ENCODE measurements around the gene ARMH2. TPM values are rescaled to one million over a fixed set of nuclear protein-coding genes. Genes with fewer than 3 reads are reported as not detected.

ARMH2 gene
- total and polyA plus RNA-seq, 2 experiments from 2014 or later: not detected

GRCh38 chr6:24824142-24824938 is 25.6 kb upstream of the ARMH2 start:
- Histone ChIP-seq H3K9me2 (ENCODE audit: insufficient read depth) (no peaks in the 10 kb centered on the region), H3K27me3 (replicated peaks; ENCODE audit: insufficient read depth) (no peaks in the 10 kb centered on the region), H3K4me2 (ENCODE audit: unreplicated experiment) (no peak overlapping the region), H3K9me3 (ENCODE audit: low read depth) (no peaks in the 10 kb centered on the region), H3F3A (ENCODE audit: insufficient read depth) (no peaks in the 10 kb centered on the region), H3K79me2 (ENCODE audit: insufficient read depth) (no peaks in the 10 kb centered on the region), H3K36me3 (ENCODE audit: low read depth) (no peaks in the 10 kb centered on the region), H4K20me1 (ENCODE audit: insufficient read depth) (no peaks in the 10 kb centered on the region), H2AFZ (no peak overlapping the region), H3K4me3 (no peak overlapping the region), H3K4me1 (ENCODE audit: insufficient read depth) (no peaks in the 10 kb centered on the region), H3K27ac (no peak overlapping the region), H3K9ac (no peak overlapping the region)
- in situ Hi-C loops (cut with MboI): no loop called here
- WGBS, 2 experiments (ENCODE audit: low coverage in 1 of 2, low lambda C conversion rate in 2 of 2, missing lambda C conversion rate in 2 of 2): 80 to 84% methylated on average over 6 of the region's 6 CpGs
- TF ChIP-seq EZH2 (IDR thresholded peaks at IDR 0.05; ENCODE audit: insufficient read depth, poor library complexity, severe bottlenecking): no peak
- TF ChIP-seq EZH2phosphoT487 (IDR thresholded peaks at IDR 0.05; ENCODE audit: insufficient read depth, low read depth): no peak
- no peak for DNase-seq

GRCh38 chr6:24823185-24823584 is 24.5 kb upstream of the ARMH2 start:
- Histone ChIP-seq H3K27me3 (replicated peaks; ENCODE audit: insufficient read depth) (no peaks in the 10 kb centered on the region), H3K9me3 (ENCODE audit: low read depth) (no peaks in the 10 kb centered on the region), H3K9ac (no peak overlapping the region), H3K4me2 (ENCODE audit: unreplicated experiment) (no peak overlapping the region), H4K20me1 (ENCODE audit: insufficient read depth) (no peaks in the 10 kb centered on the region), H3K4me1 (ENCODE audit: insufficient read depth) (no peaks in the 10 kb centered on the region), H3K79me2 (ENCODE audit: insufficient read depth) (no peaks in the 10 kb centered on the region), H2AFZ (no peak overlapping the region), H3K27ac (no peak overlapping the region), H3K36me3 (ENCODE audit: low read depth) (no peaks in the 10 kb centered on the region), H3K9me2 (ENCODE audit: insufficient read depth) (no peaks in the 10 kb centered on the region), H3K4me3 (no peak overlapping the region), H3F3A (ENCODE audit: insufficient read depth) (no peaks in the 10 kb centered on the region)
- 78 to 84% methylated on average over 2 of the region's 2 CpGs for WGBS, 2 experiments (ENCODE audit: low coverage in 1 of 2, low lambda C conversion rate in 2 of 2, missing lambda C conversion rate in 2 of 2)
- no peak for DNase-seq
- in situ Hi-C loops (cut with MboI): no loop called here
- TF ChIP-seq EZH2 (IDR thresholded peaks at IDR 0.05; ENCODE audit: insufficient read depth, poor library complexity, severe bottlenecking) (no peak), EZH2phosphoT487 (IDR thresholded peaks at IDR 0.05; ENCODE audit: insufficient read depth, low read depth) (no peak)

GRCh38 chr6:24822696-24823095 is 24.0 kb upstream of the ARMH2 start:
- Histone ChIP-seq H3K4me1 (ENCODE audit: insufficient read depth) (no peaks in the 10 kb centered on the region), H4K20me1 (ENCODE audit: insufficient read depth) (no peaks in the 10 kb centered on the region), H3F3A (ENCODE audit: insufficient read depth) (no peaks in the 10 kb centered on the region), H3K27ac (no peak overlapping the region), H3K27me3 (replicated peaks; ENCODE audit: insufficient read depth) (no peaks in the 10 kb centered on the region), H3K9me2 (ENCODE audit: insufficient read depth) (no peaks in the 10 kb centered on the region), H3K36me3 (ENCODE audit: low read depth) (no peaks in the 10 kb centered on the region), H2AFZ (no peak overlapping the region), H3K79me2 (ENCODE audit: insufficient read depth) (no peaks in the 10 kb centered on the region), H3K9me3 (ENCODE audit: low read depth) (no peaks in the 10 kb centered on the region), H3K4me2 (ENCODE audit: unreplicated experiment) (no peak overlapping the region), H3K9ac (no peak overlapping the region), H3K4me3 (no peak overlapping the region)
- TF ChIP-seq EZH2phosphoT487 (IDR thresholded peaks at IDR 0.05; ENCODE audit: insufficient read depth, low read depth) (no peak), EZH2 (IDR thresholded peaks at IDR 0.05; ENCODE audit: insufficient read depth, poor library complexity, severe bottlenecking) (no peak)
- DNase-seq: peak; percentile 56
- in situ Hi-C loops (cut with MboI): no loop called here
- WGBS, 2 experiments (ENCODE audit: low coverage in 1 of 2, low lambda C conversion rate in 2 of 2, missing lambda C conversion rate in 2 of 2): 86 to 96% methylated on average over 6 of the region's 6 CpGs

GRCh38 chr6:24821860-24822444 is 23.2 kb upstream of the ARMH2 start:
- Histone ChIP-seq H2AFZ (no peak overlapping the region), H3K9me2 (ENCODE audit: insufficient read depth) (no peaks in the 10 kb centered on the region), H3K36me3 (ENCODE audit: low read depth) (no peaks in the 10 kb centered on the region), H4K20me1 (ENCODE audit: insufficient read depth) (no peaks in the 10 kb centered on the region), H3K9me3 (ENCODE audit: low read depth) (no peaks in the 10 kb centered on the region), H3K4me1 (ENCODE audit: insufficient read depth) (no peaks in the 10 kb centered on the region), H3K27ac (no peak overlapping the region), H3K79me2 (ENCODE audit: insufficient read depth) (no peaks in the 10 kb centered on the region), H3K27me3 (replicated peaks; ENCODE audit: insufficient read depth) (no peaks in the 10 kb centered on the region), H3K4me3 (no peak overlapping the region), H3F3A (ENCODE audit: insufficient read depth) (no peaks in the 10 kb centered on the region), H3K9ac (no peak overlapping the region), H3K4me2 (ENCODE audit: unreplicated experiment) (no peak overlapping the region)
- no peak for DNase-seq
- in situ Hi-C loops (cut with MboI): no loop called here
- TF ChIP-seq EZH2phosphoT487 (IDR thresholded peaks at IDR 0.05; ENCODE audit: insufficient read depth, low read depth): no peak
- no peak for TF ChIP-seq EZH2 (IDR thresholded peaks at IDR 0.05; ENCODE audit: insufficient read depth, poor library complexity, severe bottlenecking)
- WGBS, 2 experiments (ENCODE audit: low coverage in 1 of 2, low lambda C conversion rate in 2 of 2, missing lambda C conversion rate in 2 of 2): 86 to 94% methylated on average over 3 of the region's 3 CpGs

Data from GM23248 (cell line).